K562 (cell line): Measurements from ENCODE around the gene SKA3.

Experiments
- BCOR ChIP-seq: fragments of 450-650 bp; IDR thresholded peaks from 2 replicates; pipeline ENCODE4 v1.6.1; 2016
- CHD2 ChIP-seq: IDR thresholded peaks from 2 replicates; pipeline ENCODE4 v1.6.1; 2011; ENCODE audit warnings: low read depth, low read length
- CTCF ChIP-seq, 3 experiments: IDR thresholded peaks in 2 of 3; conservative IDR thresholded peaks in 1 of 3; 2 replicates each; pipeline ENCODE4 v1.5.1; 2011 to 2012; ENCODE audit warnings: low read length in 3 of 3, mild to moderate bottlenecking in 3 of 3, control low read depth in 2 of 3, improper control_type of control experiment in 1 of 3, inconsistent platforms in 1 of 3, low read depth in 1 of 3, mixed read lengths in 1 of 3, moderate library complexity in 1 of 3; ENCODE audit not compliant: insufficient read depth in 2 of 3
- EZH2 ChIP-seq: IDR thresholded peaks from 2 replicates; pipeline ENCODE4 v1.6.1; 2012; ENCODE audit warnings: low read depth, mild to moderate bottlenecking, inconsistent platforms, low read length, borderline replicate concordance
- HMG20B ChIP-seq: fragments of 250-450 bp; sonication (Bioruptor Pico); IDR thresholded peaks from 2 replicates; pipeline ENCODE4 v1.5.0; 2021; ENCODE audit warnings: mild to moderate bottlenecking
- HMGXB4 ChIP-seq: sonication (generic); formaldehyde crosslinking; IDR thresholded peaks from 2 replicates; pipeline ENCODE4 v1.8.1; 2023; ENCODE audit warnings: mild to moderate bottlenecking, missing genetic modification reagents
- PKNOX1 ChIP-seq: fragments of 450-650 bp; IDR thresholded peaks from 2 replicates; pipeline ENCODE4 v1.6.1; 2016
- ZNF253 ChIP-seq: fragments of 250-450 bp; sonication (Bioruptor Pico); conservative IDR thresholded peaks from 2 replicates; pipeline ENCODE4 v1.6.1; 2021; ENCODE audit warnings: mild to moderate bottlenecking
- TF ChIP-seq, protein P1 (sequence below): fragments of 250-450 bp; sonication (Bioruptor Pico); IDR thresholded peaks from 2 replicates; pipeline ENCODE4 v1.4.0; 2020

DNA sequence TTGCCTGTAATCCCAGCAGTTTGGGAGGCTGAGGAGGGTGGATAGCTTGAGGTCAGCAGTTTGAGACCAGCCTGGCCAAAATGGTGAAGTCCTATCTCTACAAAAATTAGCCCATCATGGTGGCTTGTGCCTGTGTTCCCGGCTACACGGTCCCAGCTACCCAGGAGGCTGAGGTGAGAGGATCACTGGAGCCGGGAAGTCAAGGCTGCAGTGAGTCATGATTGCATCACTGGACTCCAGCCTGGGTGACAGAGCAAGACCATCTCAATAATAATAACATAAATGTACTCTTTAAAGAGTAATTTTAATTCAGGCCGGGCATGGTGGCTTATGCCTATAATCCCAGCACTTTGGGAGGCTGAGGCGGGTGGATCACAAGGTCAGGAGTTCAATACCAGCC is 38.7 kb downstream of the SKA3 start:
- no peak for TF ChIP-seq CTCF (IDR thresholded peaks at IDR 0.05 in 2 of 3, conservative IDR thresholded peaks at IDR 0.05 in 1 of 3; ENCODE audit: insufficient read depth in 2 of 3, low read depth in 1 of 3, low read length in 3 of 3)
- TF ChIP-seq HMG20B (CRISPR knock-in tag), result no peak
- TF ChIP-seq EZH2, result no peak
- TF ChIP-seq PKNOX1, result no peak
- no peak for TF ChIP-seq BCOR
- TF ChIP-seq CHD2, result no peak
- TF ChIP-seq, protein P1, sequence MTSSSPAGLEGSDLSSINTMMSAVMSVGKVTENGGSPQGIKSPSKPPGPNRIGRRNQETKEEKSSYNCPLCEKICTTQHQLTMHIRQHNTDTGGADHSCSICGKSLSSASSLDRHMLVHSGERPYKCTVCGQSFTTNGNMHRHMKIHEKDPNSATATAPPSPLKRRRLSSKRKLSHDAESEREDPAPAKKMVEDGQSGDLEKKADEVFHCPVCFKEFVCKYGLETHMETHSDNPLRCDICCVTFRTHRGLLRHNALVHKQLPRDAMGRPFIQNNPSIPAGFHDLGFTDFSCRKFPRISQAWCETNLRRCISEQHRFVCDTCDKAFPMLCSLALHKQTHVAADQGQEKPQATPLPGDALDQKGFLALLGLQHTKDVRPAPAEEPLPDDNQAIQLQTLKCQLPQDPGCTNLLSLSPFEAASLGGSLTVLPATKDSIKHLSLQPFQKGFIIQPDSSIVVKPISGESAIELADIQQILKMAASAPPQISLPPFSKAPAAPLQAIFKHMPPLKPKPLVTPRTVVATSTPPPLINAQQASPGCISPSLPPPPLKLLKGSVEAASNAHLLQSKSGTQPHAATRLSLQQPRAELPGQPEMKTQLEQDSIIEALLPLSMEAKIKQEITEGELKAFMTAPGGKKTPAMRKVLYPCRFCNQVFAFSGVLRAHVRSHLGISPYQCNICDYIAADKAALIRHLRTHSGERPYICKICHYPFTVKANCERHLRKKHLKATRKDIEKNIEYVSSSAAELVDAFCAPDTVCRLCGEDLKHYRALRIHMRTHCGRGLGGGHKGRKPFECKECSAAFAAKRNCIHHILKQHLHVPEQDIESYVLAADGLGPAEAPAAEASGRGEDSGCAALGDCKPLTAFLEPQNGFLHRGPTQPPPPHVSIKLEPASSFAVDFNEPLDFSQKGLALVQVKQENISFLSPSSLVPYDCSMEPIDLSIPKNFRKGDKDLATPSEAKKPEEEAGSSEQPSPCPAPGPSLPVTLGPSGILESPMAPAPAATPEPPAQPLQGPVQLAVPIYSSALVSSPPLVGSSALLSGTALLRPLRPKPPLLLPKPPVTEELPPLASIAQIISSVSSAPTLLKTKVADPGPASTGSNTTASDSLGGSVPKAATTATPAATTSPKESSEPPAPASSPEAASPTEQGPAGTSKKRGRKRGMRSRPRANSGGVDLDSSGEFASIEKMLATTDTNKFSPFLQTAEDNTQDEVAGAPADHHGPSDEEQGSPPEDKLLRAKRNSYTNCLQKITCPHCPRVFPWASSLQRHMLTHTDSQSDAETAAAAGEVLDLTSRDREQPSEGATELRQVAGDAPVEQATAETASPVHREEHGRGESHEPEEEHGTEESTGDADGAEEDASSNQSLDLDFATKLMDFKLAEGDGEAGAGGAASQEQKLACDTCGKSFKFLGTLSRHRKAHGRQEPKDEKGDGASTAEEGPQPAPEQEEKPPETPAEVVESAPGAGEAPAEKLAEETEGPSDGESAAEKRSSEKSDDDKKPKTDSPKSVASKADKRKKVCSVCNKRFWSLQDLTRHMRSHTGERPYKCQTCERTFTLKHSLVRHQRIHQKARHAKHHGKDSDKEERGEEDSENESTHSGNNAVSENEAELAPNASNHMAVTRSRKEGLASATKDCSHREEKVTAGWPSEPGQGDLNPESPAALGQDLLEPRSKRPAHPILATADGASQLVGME (CRISPR knock-in tag), result no peak
- no peak for TF ChIP-seq HMGXB4 (CRISPR knock-in tag)
- TF ChIP-seq ZNF253 (CRISPR knock-in tag), result no peak
